Stomach (tissue), 4 donors: ENCODE measurements around the gene RNF135.

Experiments
- CTCF ChIP-seq, 7 experiments: fragments of 450-650 bp in 4 of 7; fragments of 200-600 bp in 3 of 7; sonication (generic) in 3 of 7; IDR thresholded peaks; one replicate each; pipeline ENCODE4 v1.5.1; 2016 to 2019; ENCODE audit warnings: antibody characterized with exemption in 7 of 7, control low read depth in 2 of 7, mild to moderate bottlenecking in 1 of 7
- POLR2A ChIP-seq, 4 donors: fragments of 450-650 bp; IDR thresholded peaks; one replicate each; pipeline ENCODE4 v1.6.1; 2016; ENCODE audit warnings: antibody characterized with exemption in 4 of 4, control low read depth in 2 of 4, mild to moderate bottlenecking in 1 of 4, moderate library complexity in 1 of 4

GRCh38 chr17:30954046-30954830, 16.6 kb upstream of the RNF135 start:
- no peak for TF ChIP-seq CTCF (IDR thresholded peaks at IDR 0.05)
- no peak for TF ChIP-seq POLR2A (IDR thresholded peaks at IDR 0.05)
